Left renal pelvis (tissue), 4 donors: Measurements from ENCODE around the gene SEC11C. TPM values are rescaled to one million over a fixed set of nuclear protein-coding genes. Genes with fewer than 3 reads are reported as not detected.

Experiments
- DNase-seq, 4 donors: peaks; one replicate each; pipeline ENCODE4 v3.0.0-alpha.2; 2013; ENCODE audit warnings: low read depth in 4 of 4, low spot score in 3 of 4
- polyA plus RNA-seq, 4 donors: library from polyadenylated mRNA; unstranded; fragments of 120-200 nt; gene quantifications; one replicate each; pipeline ENCODE4 v1.2.1, GENCODE V29; 2013; ENCODE audit not compliant: insufficient read length in 4 of 4

The SEC11C gene
- polyA plus RNA-seq, 4 donors, result 37.5 to 83.1 (median 73.1) TPM

- no peak for DNase-seq
Observed at GRCh38 chr18:59143441-59143840, 3.8 kb downstream of the SEC11C start.

- no peak for DNase-seq
Observed at GRCh38 chr18:59144483-59144882, 4.8 kb downstream of the SEC11C start.

- DNase-seq, result no peak
Observed at GRCh38 chr18:59145055-59145454, 5.4 kb downstream of the SEC11C start.

- no peak for DNase-seq
Observed at GRCh38 chr18:59148192-59148591, 8.5 kb downstream of the SEC11C start.

GRCh38 chr18:59149007-59149406 lies 9.3 kb downstream of the SEC11C start:
- no peak for DNase-seq

- no peak for DNase-seq
Observed at GRCh38 chr18:59149416-59149815, 9.7 kb downstream of the SEC11C start.

GRCh38 chr18:59150236-59150635 lies 10.6 kb downstream of the SEC11C start:
- DNase-seq, result no peak

GRCh38 chr18:59155153-59155552 lies 15.5 kb downstream of the SEC11C start:
- DNase-seq, result no peak

GRCh38 chr18:59156316-59156715 lies 16.6 kb downstream of the SEC11C start:
- no peak for DNase-seq

GRCh38 chr18:59159265-59159664 lies 19.6 kb downstream of the SEC11C start:
- no peak for DNase-seq

- no peak for DNase-seq
Observed at GRCh38 chr18:59159986-59160385, 20.3 kb downstream of the SEC11C start.

- DNase-seq, result no peak
Observed at GRCh38 chr18:59172664-59173249, 33.1 kb downstream of the SEC11C start.

- DNase-seq, result no peak
Observed at GRCh38 chr18:59177485-59177884, 37.8 kb downstream of the SEC11C start.

- DNase-seq, result no peak
Observed at GRCh38 chr18:59180150-59180845, 40.6 kb downstream of the SEC11C start.

- DNase-seq, result no peak
Observed at GRCh38 chr18:59182673-59183072, 43.0 kb downstream of the SEC11C start.

- no peak for DNase-seq
Observed at GRCh38 chr18:59189008-59189407, 49.3 kb downstream of the SEC11C start.

- no peak for DNase-seq
Observed at GRCh38 chr18:59189746-59190145, 50.1 kb downstream of the SEC11C start.

GRCh38 chr18:59196161-59196725 lies 56.6 kb downstream of the SEC11C start:
- no peak for DNase-seq

GRCh38 chr18:59197636-59198035 lies 58.0 kb downstream of the SEC11C start:
- no peak for DNase-seq

GRCh38 chr18:59198215-59198614 lies 58.5 kb downstream of the SEC11C start:
- no peak for DNase-seq

GRCh38 chr18:59200787-59201186 lies 61.1 kb downstream of the SEC11C start:
- no peak for DNase-seq

- DNase-seq, result no peak
Observed at GRCh38 chr18:59202258-59202820, 62.7 kb downstream of the SEC11C start.
